Liver (tissue), 3 donors: ENCODE results near the gene TEX48.

Source experiments
- ATF3 ChIP-seq: IDR thresholded peaks from 2 replicates; pipeline ENCODE4 v1.6.1; 2016; ENCODE audit warnings: antibody characterized with exemption
- CTCF ChIP-seq: fragments of 150-350 bp; IDR thresholded peaks from 2 replicates; pipeline ENCODE4 v1.5.1; 2017; ENCODE audit warnings: improper control_type of control experiment, low read depth, low read length; ENCODE audit not compliant: missing input control
- FOXA1 ChIP-seq: IDR thresholded peaks from 2 replicates; pipeline ENCODE4 v1.6.1; 2016; ENCODE audit warnings: antibody characterized with exemption
- FOXA2 ChIP-seq: IDR thresholded peaks from 2 replicates; pipeline ENCODE4 v1.6.1; 2016; ENCODE audit warnings: antibody characterized with exemption
- GABPA ChIP-seq, 2 donors: IDR thresholded peaks in 1 of 2; conservative IDR thresholded peaks in 1 of 2; 2 replicates each; pipeline ENCODE4 v1.6.1; 2016; ENCODE audit warnings: antibody characterized with exemption in 2 of 2, mild to moderate bottlenecking in 1 of 2, moderate library complexity in 1 of 2
- JUND ChIP-seq, 2 donors: IDR thresholded peaks; 2 replicates each; pipeline ENCODE4 v1.6.1; 2016; ENCODE audit warnings: antibody characterized with exemption in 2 of 2
- MAX ChIP-seq: IDR thresholded peaks from 2 replicates; pipeline ENCODE4 v1.6.1; 2016; ENCODE audit warnings: antibody characterized with exemption
- RAD21 ChIP-seq, 2 donors: IDR thresholded peaks; 2 replicates each; pipeline ENCODE4 v1.6.1; 2016; ENCODE audit warnings: antibody characterized with exemption in 2 of 2, mild to moderate bottlenecking in 2 of 2
- REST ChIP-seq: IDR thresholded peaks from 2 replicates; pipeline ENCODE4 v1.6.1; 2016; ENCODE audit warnings: antibody characterized with exemption, mild to moderate bottlenecking
- SP1 ChIP-seq: IDR thresholded peaks from 2 replicates; pipeline ENCODE4 v1.6.1; 2018; ENCODE audit warnings: antibody characterized with exemption, mild to moderate bottlenecking
- TAF1 ChIP-seq: conservative IDR thresholded peaks from 2 replicates; pipeline ENCODE4 v1.6.1; 2016; ENCODE audit warnings: antibody characterized with exemption, mild to moderate bottlenecking
- YY1 ChIP-seq: IDR thresholded peaks from 2 replicates; pipeline ENCODE4 v1.6.1; 2016; ENCODE audit warnings: antibody characterized with exemption, mild to moderate bottlenecking
- ZBTB33 ChIP-seq: IDR thresholded peaks from 2 replicates; pipeline ENCODE4 v1.6.1; 2016; ENCODE audit warnings: antibody characterized with exemption
- donor health status: healthy.
- donor health status: healthy.

GRCh38 chr9:114656301-114656700, 25.7 kb downstream of the TEX48 start:
- no peak for TF ChIP-seq CTCF
- no peak for TF ChIP-seq TAF1
- no peak for TF ChIP-seq MAX
- TF ChIP-seq RAD21 (IDR thresholded peaks at IDR 0.05) = no peak
- TF ChIP-seq ZBTB33 = no peak
- no peak for TF ChIP-seq FOXA2
- TF ChIP-seq GABPA (IDR thresholded peaks at IDR 0.05 in 1 of 2, conservative IDR thresholded peaks at IDR 0.05 in 1 of 2) = no peak
- TF ChIP-seq ATF3 = no peak
- TF ChIP-seq JUND (IDR thresholded peaks at IDR 0.05) = no peak
- TF ChIP-seq FOXA1 = no peak
- no peak for TF ChIP-seq REST
- no peak for TF ChIP-seq SP1
- no peak for TF ChIP-seq YY1
